ENCODE results near the gene FBXO30.

Gene FBXO30

DNA sequence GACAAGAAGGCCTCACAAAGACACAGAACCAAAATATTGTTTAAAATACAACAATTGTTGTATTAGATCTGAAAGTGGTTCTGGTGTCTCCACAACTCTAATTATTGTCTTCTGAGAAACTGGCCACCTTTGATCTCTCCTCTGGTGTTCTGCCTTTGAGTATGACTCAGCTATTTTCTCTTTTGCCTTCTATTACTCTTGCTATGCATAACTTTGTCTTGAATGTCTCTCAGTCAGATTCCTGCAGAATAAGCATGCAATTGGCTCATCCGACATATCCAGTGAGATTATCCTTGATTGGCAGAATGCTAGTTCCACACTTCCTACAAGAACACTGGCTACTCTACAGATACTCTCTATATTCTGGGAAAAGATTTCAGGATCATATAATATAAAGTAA, 65.0 kb downstream of the FBXO30 start:
- DNase-seq = no peak

DNA sequence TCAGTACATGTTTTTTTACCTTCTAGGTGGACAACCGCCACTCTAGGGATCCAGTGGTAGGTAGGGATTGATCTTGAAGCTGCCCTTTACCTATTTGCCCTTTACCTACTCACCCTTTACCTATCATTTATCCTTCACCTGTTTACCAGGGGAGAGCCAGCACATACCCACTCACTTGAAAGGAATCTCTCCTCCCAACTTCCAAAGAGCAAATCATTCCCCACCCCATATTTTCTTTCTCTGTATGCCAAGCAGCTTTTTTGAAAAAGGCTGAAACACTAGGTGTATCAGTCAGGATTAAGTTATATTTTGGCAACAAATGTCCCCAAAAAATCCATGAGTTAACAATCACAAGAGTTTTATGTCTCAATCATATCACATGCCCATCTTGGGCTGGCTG, 68.7 kb downstream of the FBXO30 start:
- DNase-seq = no peak

DNA sequence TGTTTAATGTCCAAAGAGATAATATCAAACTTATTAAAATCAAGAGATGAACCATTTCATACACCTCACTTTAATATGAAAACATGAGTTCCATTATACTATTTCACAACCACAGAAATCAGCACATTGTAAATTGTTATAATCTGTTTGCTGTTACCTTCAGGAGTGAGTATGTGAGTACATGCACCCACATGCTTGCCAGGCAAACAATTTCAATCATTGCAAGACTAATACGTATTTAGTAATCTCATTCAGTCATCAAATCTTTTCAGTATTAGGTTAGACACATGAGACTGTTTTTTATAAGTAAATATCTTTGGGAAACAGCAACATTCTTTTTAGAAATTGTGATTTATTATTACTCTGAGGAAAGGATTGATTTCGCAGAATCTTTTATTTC, 70.0 kb downstream of the FBXO30 start:
- no peak for DNase-seq
